G401.6 (cell line): ENCODE results near the gene DUSP7.

Source experiments
- FAIRE-seq: peaks from 2 replicates; lab custom pipeline; 2012; peaks lifted over from hg19 to GRCh38; lab: Jason Lieb, UNC

The DUSP7 gene

GRCh38 chr3:52006017-52006819, 50.2 kb downstream of the DUSP7 start:
- FAIRE-seq, result no peak

- FAIRE-seq, result no peak
These were observed 50.8 kb downstream of the DUSP7 start for GRCh38 chr3:52005571-52005986.

- no peak for FAIRE-seq
These were observed 51.4 kb downstream of the DUSP7 start for GRCh38 chr3:52004906-52005395.

GRCh38 chr3:52004163-52004787, 52.1 kb downstream of the DUSP7 start:
- FAIRE-seq, result no peak

GRCh38 chr3:52002748-52003147, 53.6 kb downstream of the DUSP7 start:
- no peak for FAIRE-seq

DNA sequence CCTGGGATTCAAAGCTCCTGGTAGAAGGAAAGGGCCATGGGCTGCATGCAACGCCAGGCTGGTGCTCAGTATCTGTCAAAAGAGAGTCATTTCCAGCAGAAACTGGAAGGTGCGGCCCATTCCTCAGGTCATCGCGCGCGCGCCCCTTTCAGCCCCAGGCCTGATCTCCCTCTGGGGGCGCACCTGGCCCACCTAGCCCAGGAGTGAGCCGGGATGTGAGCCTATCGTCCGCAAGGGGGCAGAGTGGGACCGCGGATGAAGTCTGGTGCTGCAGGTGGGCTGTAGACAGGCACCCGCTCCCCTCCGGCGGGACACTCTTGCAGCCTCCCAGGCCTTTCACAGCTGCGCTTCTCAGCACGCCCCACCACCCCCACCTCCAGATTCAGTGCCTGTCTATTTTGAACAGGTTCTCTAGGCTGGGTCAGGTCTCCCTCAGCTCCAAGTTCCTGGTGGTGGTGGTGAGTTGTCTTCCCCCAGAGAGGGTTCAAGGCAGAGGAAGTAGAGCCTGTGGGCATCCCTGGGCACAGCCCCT, 54.9 kb downstream of the DUSP7 start:
- FAIRE-seq, result peak; percentile 63

GRCh38 chr3:51999846-52000245, 56.5 kb downstream of the DUSP7 start:
- FAIRE-seq, result no peak
